Lung (tissue), 12 donors: ENCODE results near the gene TXLNB. TPM values are rescaled to one million over a fixed set of nuclear protein-coding genes. Genes with fewer than 3 reads are reported as not detected.

Experiments
- ATAC-seq: fragments of 200-7000 bp; cut with Tn5 transposase; one replicate; pipeline ENCODE4 v1.9.1; 2020; ENCODE audit warnings: moderate number of reproducible peaks; ENCODE audit not compliant: insufficient read depth, low FRiP score
- DNase-seq, 3 donors: peaks; one replicate each; pipeline ENCODE4 v3.0.0-alpha.2; 2013 to 2017
- H3K27ac ChIP-seq, 2 donors: one replicate each; pipeline ENCODE4 v1.5.1; 2013; ENCODE audit warnings: mild to moderate bottlenecking in 2 of 2, moderate library complexity in 2 of 2, control low read depth in 1 of 2, inconsistent platforms in 1 of 2, low read depth in 1 of 2, low read length in 1 of 2
- H3K27me3 ChIP-seq, 3 donors: one replicate each; pipeline ENCODE4 v1.5.1; 2013; ENCODE audit warnings: low read length in 2 of 3; ENCODE audit not compliant: control insufficient read depth in 3 of 3, insufficient read depth in 3 of 3
- H3K36me3 ChIP-seq, 4 donors: one replicate each; pipeline ENCODE4 v1.5.1; 2013; ENCODE audit warnings: low read length in 4 of 4, mild to moderate bottlenecking in 1 of 4, moderate library complexity in 1 of 4; ENCODE audit not compliant: control insufficient read depth in 4 of 4, insufficient read depth in 4 of 4
- H3K4me1 ChIP-seq, 5 donors: one replicate each; pipeline ENCODE4 v1.5.1; 2013; ENCODE audit warnings: low read length in 5 of 5, mild to moderate bottlenecking in 2 of 5, moderate library complexity in 1 of 5; ENCODE audit not compliant: control insufficient read depth in 5 of 5, insufficient read depth in 5 of 5
- H3K4me3 ChIP-seq: one replicate; pipeline ENCODE4 v1.5.1; 2013; ENCODE audit warnings: mild to moderate bottlenecking, control low read depth, moderate library complexity
- H3K9ac ChIP-seq, 2 donors: one replicate each; pipeline ENCODE4 v1.5.1; 2013; ENCODE audit warnings: low read length in 2 of 2, control low read depth in 1 of 2; ENCODE audit not compliant: insufficient read depth in 1 of 2
- H3K9me3 ChIP-seq, 4 donors: one replicate each; pipeline ENCODE4 v1.5.1; 2013; ENCODE audit warnings: low read length in 3 of 4, mild to moderate bottlenecking in 1 of 4, moderate library complexity in 1 of 4; ENCODE audit not compliant: control insufficient read depth in 4 of 4, insufficient read depth in 3 of 4
- CTCF ChIP-seq: IDR thresholded peaks from 2 replicates; pipeline ENCODE4 v1.5.1; 2012; ENCODE audit warnings: mild to moderate bottlenecking; ENCODE audit errors: control extremely low read depth, extremely low read depth
- WGBS, 2 donors: extraction: QIAGEN DNeasy Blood & Tissue Kit; methylation state at CpG; one replicate each; pipeline ENCODE4 v1.1.7; 2013; 5-methylcytosine and 5-hydroxymethylcytosine counted together
- polyA plus RNA-seq, 2 donors: library from polyadenylated mRNA; stranded (reverse); fragments of 200-250 nt; gene quantifications; one replicate each; pipeline ENCODE4 v1.2.1, GENCODE V29; 2013
- total RNA-seq, 2 donors: library from RNA; depleted of rRNA in 1 of 2; stranded (reverse); fragments of >200 nt in 1 of 2; gene quantifications; one replicate each; pipeline ENCODE4 v1.2.1, GENCODE V29; 2014 to 2021
- donor health status: control.
- donor health status: control.
- donor health status: Bipolar disorder and iron deficiency.
- donor health status: healthy.
- donor health status: DM: yes; HTN: yes; CAD: no.

Gene TXLNB
- total and polyA plus RNA-seq, 4 donors, result 0.31 to 2.8 (median 1.2) TPM

- ATAC-seq, result no peak
- H3K9me3 ChIP-seq, result peaks cover 0 to 4% (median 2%) of the 10 kb centered on the region in 4 donors
- H3K9ac ChIP-seq, result no peak overlapping the region
- no peaks in the 10 kb centered on the region for H3K4me1 ChIP-seq
- no peak overlapping the region for H3K27ac ChIP-seq
- no peaks in the 10 kb centered on the region for H3K27me3 ChIP-seq
- 94% methylated on average over 3 of the region's 3 CpGs for WGBS, 2 donors
- no peak for TF ChIP-seq CTCF
- H3K36me3 ChIP-seq, result no peaks in the 10 kb centered on the region
- no peak overlapping the region for H3K4me3 ChIP-seq
- DNase-seq, result no peak
Measured at GRCh38 chr6:139205843-139206242, 86.0 kb downstream of the TXLNB start.

GRCh38 chr6:139204978-139205377 is 86.8 kb downstream of the TXLNB start:
- peaks cover 0 to 3% (median under 1%) of the 10 kb centered on the region in 4 donors for H3K9me3 ChIP-seq
- no peak overlapping the region for H3K9ac ChIP-seq
- no peaks in the 10 kb centered on the region for H3K27me3 ChIP-seq
- no peak overlapping the region for H3K27ac ChIP-seq
- no peaks in the 10 kb centered on the region for H3K36me3 ChIP-seq
- 93 to 94% methylated on average over 2 of the region's 2 CpGs for WGBS, 2 donors
- H3K4me3 ChIP-seq, result no peak overlapping the region
- TF ChIP-seq CTCF, result no peak
- no peak for ATAC-seq
- DNase-seq, result no peak
- H3K4me1 ChIP-seq, result no peaks in the 10 kb centered on the region

- no peak for ATAC-seq
- H3K27ac ChIP-seq, result no peak overlapping the region
- no peak overlapping the region for H3K4me3 ChIP-seq
- H3K9ac ChIP-seq, result no peak overlapping the region
- no peak for TF ChIP-seq CTCF
- H3K36me3 ChIP-seq, result no peaks in the 10 kb centered on the region
- no peaks in the 10 kb centered on the region for H3K4me1 ChIP-seq
- H3K9me3 ChIP-seq, result peaks cover 0 to 3% (median under 1%) of the 10 kb centered on the region in 4 donors
- WGBS, 2 donors, result 93 to 95% methylated on average over 4 of the region's 4 CpGs
- no peaks in the 10 kb centered on the region for H3K27me3 ChIP-seq
- DNase-seq, result no peak
Measured at GRCh38 chr6:139201378-139201777, 90.4 kb downstream of the TXLNB start.

- H3K9ac ChIP-seq, result no peak overlapping the region
- no peaks in the 10 kb centered on the region for H3K9me3 ChIP-seq
- H3K27me3 ChIP-seq, result no peaks in the 10 kb centered on the region
- H3K36me3 ChIP-seq, result no peaks in the 10 kb centered on the region
- H3K27ac ChIP-seq, result no peak overlapping the region
- WGBS, 2 donors, result 82 to 89% methylated on average over 4 of the region's 4 CpGs
- TF ChIP-seq CTCF, result no peak
- no peak overlapping the region for H3K4me3 ChIP-seq
- ATAC-seq (no peak), DNase-seq (no peak)
- H3K4me1 ChIP-seq, result no peaks in the 10 kb centered on the region
Measured at GRCh38 chr6:139198529-139199288, 93.1 kb downstream of the TXLNB start.
